GM12873 (cell line): ENCODE data around the gene CCL13.

ENCODE experiments used
- CTCF ChIP-seq: IDR thresholded peaks from 2 replicates; pipeline ENCODE4 v1.5.1; 2012; ENCODE audit warnings: low read depth, mild to moderate bottlenecking, moderate library complexity, low read length, control low read depth; ENCODE audit not compliant: insufficient read depth; ENCODE audit errors: missing control alignments

Gene CCL13

GRCh38 chr17:34375426-34375997 is 19.2 kb downstream of the CCL13 start:
- no peak for TF ChIP-seq CTCF

- TF ChIP-seq CTCF, result no peak
Measured at GRCh38 chr17:34377078-34377823, 21.0 kb downstream of the CCL13 start.

GRCh38 chr17:34378664-34379101 is 22.4 kb downstream of the CCL13 start:
- TF ChIP-seq CTCF, result peak; percentile 19

- TF ChIP-seq CTCF, result no peak
Measured at GRCh38 chr17:34379868-34380267, 23.6 kb downstream of the CCL13 start.

GRCh38 chr17:34382621-34383124 is 26.4 kb downstream of the CCL13 start:
- TF ChIP-seq CTCF, result no peak

GRCh38 chr17:34383216-34383615 is 26.9 kb downstream of the CCL13 start:
- no peak for TF ChIP-seq CTCF

- no peak for TF ChIP-seq CTCF
Measured at GRCh38 chr17:34384271-34384670, 28.0 kb downstream of the CCL13 start.
